Kasumi-1 (cell line): ENCODE results near the gene RASSF4.
A peak's percentile ranks its signal among the peaks of the same experiment; 100 is the strongest.

Source experiments
- DNase-seq, 2 experiments: peaks; one replicate each; lab custom pipeline; 2025; lab: John Stamatoyannopoulos, UW

Gene RASSF4

DNA sequence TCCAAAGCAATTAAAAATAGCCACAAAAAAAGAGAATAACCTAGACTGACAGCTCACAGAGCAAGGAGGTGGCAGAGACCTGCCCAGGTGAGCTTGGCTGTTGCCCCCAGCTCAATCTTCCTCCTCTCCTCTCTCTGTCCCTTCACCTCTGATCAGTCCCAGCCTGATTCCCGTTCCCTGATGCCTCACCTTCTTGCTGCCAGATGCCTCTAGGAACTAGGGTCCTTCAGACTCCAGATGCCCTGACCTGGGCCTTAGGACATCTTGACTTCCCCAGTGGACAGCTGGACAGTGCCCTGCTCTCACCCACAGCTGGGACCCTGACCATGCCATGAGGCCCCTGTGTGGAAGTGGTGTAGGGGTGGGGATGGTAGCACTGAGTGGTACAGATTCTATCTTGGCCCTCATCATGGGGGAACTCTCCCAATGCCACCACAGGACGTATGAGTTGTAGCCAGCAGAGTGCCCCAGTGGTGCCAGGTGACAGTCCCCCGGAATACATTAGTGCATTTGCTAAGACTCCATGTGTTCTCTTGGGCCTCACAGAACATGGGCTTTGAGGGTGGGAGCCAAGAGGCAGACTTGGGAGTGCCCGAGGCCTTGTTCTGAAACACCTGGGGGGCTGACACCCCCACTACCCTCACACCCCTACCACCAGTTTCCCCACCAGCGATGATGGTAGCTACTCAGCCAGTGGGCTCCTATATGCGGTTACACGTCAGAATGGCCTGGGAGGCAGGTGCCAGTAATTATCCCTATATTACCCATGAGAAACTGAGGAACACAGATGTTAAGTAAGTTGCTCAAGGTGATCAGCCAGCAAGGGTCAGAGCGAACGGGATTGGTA is 17.0 kb downstream of the RASSF4 start:
- no peak for DNase-seq

DNA sequence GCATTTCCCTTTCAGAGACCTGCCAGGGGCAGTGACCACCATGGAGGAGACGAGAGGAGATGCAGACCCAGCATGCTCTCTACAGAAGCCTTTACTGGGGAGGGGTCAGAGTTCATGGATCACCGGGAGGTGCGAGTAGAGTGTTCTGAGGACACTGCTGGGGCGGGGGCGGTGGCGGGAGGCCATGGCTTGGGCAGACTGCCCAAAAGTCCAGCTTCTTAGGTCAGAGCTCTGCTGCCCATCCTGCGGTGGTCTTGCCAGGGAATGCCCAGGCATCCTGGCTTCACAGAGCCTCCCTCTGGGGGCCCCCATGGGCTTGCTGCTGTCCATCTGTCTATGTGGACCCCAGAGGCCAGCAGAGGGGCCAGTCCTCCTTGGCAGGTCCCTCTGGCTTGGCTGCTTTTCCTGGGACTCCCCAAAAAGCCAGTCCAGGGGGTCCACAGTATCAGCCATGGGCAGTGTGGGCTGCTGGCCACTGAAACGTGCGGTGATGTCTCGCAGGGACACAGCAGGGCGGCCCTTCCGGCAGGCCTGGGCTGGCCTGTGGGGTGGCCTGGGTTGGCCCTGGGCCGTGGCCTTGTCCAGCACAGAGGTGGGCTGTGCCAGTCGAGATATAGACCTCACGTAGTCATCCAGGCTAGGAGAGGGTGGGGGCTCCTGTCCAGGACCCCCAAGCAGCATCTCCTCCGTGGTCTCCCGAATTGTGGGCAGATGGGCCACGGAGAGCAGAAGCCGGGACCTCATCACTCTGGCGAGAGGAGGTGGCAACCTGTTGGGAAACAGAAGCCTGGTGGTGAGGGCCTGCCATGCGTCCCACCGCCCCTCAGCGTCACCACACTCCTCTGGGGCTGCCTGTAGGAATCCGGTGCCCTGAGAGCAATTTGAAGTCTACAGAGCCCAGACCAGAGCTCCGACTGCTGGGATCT is 17.9 kb downstream of the RASSF4 start:
- DNase-seq, result no peak

DNA sequence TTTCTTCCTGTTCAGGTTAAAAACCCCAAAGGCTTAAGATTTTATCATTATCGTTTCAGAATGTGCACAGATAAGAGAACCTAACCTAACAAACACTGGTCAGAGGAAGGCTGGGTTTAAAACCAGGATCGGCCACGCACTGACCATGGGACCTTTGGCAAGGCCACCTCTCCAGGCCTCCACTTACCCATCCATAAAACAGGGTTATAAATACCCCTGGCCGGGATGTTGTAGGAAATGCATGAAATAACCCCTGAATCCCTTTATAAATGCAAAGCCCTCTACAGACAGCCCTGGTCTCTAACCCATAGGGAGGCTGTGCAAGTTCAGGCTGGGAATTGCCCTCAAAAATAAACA is 18.6 kb downstream of the RASSF4 start:
- no peak for DNase-seq

DNA sequence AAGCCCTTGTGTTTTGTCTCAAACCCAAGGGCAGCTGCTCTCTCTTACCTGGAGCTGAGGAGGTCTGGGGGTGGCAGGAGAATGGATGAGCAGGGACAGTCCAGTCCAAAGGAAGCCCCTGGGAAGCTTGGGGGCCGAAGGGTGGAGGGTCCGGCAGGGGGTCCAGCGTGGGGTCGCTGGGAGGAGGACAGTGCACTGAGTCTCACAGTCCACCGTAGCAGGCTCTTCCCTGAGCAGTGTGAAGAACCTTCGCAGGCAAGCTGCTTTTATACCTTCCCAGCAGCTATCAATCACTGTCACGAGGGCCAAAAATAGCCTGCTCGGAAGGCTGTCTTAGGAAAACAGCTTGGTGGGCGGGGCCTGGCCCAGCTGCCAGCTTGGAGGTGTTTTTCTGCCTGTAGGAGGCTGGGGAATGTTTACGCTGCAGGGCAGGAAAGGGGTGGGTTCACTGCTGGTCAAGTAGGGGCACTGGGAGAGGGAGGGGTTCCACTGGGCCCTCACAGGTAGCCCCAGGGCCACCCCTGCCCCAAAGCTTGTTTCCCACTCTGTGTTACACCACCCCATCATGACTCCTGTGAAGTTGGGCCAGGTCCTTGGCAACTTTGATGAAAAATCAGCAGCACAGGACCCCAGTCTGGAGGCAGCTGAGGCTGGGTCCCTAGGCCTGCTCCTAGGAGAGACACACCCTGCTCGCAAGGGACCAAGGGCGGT is 19.1 kb downstream of the RASSF4 start, which contains the start of gene DEPP1:
TSS of gene DEPP1 (minus strand) at position 240 of the 711 bp plus-strand sequence. CDS start 779 bp downstream, outside the sequence.
- DNase-seq, result no peak

DNA sequence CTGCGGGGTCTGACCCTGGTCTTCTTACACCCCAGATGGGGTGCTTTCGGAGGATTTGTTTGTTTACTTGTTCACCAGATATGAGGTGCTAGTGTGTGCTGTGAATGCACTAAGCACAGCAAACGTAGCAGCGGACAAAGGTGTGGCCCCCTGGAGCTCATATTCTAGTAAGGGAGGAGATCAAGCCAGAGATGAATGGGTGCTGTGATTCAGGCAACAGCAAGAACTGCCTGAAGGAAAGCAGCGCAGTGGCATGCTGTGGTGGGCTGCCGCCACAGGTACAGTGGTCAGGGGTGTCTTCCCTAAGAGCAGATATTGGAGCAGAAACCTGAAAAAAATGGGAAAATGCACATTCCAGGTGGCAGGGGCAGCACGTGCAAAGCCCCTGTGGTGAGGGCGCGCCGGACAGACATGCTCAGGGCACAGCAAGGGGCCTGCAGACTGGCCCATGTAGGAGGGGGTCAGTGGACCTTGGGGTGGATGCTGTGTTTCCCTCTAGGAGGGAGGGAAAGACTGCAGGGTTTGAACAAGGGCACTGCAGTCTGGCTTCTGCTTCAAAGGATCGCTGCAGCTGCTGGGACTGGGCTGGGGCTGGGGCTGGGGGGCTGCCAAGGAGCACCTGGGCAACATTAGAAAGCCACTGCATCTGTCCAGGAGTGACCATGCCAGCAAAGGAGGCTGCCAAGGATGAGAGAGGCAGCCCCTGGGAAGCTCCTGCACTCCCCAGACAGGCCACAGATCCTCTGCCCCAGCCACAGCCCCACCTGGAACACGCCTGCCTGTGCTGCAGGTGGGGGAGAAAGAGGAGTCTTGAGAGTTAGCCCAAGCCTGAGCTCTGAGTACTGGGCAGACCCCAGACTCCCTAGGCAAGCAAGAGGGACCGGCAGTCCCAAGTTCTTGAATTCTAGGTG is 19.9 kb downstream of the RASSF4 start:
- no peak for DNase-seq

DNA sequence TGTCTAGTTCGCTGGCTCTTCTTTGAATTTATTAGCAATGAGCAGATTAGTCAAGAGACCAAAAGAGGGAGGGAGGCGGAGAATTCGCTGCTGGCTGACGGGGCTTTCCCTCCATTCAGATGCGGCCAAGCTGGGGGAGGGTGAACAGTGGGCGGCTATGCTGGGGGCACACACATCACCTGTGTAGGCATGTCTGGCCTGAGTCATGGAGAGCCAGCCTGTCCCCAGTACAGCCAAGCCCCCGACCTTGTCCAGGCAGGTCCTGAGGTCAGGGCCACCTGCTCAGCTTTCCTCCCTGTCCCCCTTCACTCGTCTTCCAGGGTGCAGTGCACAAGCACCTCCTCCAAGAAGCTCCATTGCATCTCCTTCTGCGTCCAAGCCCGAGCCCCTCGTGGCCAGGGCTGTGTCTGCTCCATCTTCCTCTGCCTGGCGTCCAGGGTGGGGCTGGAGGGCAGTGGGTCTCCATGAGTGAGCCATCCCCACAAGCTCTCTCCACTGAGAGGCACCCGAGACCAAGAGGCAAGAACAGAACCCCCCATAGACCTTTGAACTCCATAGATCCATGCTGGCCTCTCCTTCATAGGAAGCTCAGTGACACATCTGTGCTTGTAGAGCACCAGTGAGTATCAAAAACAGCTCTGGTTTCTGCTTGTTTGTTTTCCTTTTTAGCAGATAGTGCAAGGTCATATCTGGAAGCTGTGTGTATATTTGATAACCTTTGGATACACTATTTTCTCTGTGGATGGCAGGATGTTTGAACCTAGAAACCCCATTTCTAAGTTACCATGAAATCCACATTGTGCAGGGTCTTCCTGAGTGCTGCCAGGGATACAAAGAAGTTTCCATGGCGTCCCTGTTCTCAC is 20.9 kb downstream of the RASSF4 start:
- DNase-seq, result no peak

DNA sequence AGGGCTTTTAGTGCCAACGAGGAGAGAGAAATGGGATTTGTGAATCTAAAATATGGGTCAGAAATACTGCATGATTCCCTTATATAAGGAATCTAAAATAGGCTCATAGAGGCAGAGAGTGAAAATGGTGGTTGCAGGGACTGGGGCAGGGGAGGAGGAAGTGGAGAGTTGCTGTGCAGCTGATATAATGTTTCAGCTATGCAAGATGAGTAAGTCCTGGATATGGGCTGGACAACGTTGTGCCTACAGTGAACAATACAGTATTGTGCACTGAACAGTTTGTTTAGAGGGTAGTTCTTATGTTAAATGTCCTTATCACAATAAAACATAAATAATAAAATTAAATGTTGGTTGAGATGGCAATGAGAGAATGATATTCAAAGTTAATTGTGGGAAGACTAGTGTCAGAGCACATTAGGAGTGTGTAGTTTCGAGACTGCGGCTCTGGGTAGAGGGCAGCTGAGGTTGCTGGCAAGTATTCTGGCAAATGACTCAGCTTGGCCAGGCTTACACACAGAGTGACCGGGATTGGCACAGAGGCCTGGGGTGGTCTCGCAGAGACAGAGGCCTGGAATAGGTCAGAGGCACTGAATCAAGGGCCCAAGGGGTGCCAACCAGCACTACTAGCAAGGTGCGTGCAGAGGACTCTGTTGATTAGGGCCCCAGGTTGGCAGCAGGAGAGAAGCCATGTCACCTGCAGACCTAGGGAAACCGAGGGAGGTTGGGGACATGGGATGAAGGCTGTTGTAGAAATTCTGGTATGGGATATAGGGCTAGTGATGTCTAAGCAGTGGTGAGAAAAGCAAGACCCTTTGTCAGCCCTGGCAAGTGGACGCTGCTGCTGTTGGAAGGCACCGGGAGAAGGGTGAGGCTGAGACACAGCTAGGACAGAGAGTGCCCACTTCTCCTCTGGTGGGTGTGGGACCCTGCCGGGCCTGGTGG is 21.8 kb downstream of the RASSF4 start:
- DNase-seq, result peak; percentile 64 to 80

DNA sequence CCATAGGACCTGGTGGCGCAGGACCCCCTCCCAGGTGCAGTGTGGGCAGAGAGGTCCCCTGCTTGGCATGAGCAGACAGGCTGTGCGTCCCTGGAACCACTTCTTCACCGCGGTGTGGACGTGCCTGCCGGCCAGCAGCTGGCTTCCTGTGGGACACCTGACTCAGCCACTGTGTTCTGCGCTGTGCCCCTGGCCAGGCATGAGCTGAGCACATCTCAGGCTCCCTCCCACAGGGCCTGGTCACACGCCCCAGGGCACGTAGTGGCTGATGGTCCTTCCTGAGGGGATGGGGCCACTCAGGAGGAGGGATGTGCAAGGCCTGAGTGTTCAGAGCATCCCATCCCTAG is 22.5 kb downstream of the RASSF4 start:
- no peak for DNase-seq

DNA sequence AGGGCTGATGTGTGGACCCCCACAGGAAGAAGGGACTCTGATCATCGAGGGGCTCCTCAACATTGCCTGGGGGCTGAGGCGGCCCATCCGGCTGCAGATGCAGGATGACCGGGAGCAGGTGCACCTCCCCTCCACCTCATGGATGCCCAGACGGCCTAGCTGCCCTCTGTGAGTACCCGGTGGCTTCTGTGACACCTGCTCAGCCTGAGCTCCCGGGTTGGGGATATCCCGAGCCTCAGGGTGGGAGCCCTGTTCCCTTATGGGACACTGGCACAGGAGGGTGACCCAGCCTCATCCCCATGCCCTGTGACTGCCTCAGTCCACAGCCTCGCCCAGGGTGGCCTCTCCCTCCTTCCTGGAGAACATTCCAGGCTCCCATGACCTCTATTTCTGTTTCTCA is 22.9 kb downstream of the RASSF4 start:
- no peak for DNase-seq

DNA sequence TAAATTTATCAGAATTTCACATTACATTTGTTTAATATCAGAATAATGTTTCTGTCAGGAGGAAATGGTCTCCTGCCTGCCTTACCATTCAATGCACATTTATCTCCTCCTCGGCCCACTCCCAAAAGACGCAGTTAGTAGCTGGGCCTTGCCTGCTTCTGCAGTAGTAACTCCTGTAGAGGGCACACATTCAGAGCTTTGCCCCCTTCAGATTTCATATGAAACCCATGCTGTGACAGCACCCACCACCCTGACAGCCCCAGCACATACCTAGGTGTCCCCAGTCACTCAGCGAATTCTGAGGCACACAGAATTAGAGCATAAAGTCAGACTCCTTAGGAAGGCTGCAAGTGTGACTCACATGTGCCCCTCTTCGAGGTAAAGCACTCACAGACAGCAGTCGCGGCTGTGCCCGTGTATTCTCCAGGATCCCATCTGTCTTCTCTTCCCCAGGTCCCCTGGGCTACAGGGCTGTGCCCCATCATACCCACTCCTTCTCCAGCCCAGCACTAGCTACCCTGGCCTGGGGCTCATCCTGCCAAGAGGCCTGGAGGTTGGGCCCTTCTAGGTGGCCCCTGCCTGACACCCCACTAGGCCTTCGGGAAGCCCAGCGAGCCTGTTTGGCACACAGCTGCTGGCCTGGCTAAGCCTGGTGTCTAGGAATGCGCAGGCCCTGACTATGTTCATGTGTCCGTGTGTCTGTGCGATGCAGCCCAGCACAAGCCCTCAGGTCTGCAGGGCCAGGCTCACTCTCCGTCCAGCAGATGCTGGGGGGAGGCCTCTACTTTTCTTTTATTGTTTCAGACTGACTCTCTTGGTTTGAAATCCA is 23.7 kb downstream of the RASSF4 start:
- no peak for DNase-seq

DNA sequence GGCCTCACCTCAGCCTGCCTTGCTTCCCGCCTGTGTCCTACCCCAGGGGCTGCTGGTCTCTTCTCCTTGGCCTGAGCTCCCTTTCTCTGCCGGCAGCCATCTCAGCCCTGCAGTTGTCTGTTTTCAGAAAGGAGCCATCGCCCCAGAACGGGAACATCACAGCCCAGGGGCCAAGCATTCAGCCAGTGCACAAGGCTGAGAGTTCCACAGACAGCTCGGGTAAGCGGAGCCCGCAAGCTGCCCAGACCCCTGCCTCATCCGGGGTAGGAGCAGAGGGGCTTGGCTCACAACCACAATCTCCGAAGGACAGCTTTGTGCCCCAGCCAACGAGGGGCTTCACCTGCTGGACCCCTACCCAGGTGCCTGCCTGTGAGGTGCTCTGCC is 24.3 kb downstream of the RASSF4 start:
- no peak for DNase-seq

DNA sequence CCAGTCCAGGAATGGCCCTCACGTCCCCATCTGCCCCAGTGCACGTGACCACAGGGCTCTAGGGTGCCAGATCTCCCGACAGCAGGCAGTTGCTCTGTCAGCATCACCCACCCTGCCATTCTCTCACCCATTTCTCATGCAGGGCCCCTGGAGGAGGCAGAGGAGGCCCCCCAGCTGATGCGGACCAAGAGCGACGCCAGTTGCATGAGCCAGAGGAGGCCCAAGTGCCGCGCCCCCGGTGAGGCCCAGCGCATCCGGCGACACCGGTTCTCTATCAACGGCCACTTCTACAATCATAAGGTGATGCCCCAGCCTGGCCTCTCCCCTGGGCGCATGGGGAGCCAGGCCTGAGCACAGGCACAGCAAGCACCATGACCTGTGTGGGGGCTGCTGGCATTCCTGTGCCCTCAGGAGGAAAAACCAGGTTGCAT is 25.1 kb downstream of the RASSF4 start:
- no peak for DNase-seq

DNA sequence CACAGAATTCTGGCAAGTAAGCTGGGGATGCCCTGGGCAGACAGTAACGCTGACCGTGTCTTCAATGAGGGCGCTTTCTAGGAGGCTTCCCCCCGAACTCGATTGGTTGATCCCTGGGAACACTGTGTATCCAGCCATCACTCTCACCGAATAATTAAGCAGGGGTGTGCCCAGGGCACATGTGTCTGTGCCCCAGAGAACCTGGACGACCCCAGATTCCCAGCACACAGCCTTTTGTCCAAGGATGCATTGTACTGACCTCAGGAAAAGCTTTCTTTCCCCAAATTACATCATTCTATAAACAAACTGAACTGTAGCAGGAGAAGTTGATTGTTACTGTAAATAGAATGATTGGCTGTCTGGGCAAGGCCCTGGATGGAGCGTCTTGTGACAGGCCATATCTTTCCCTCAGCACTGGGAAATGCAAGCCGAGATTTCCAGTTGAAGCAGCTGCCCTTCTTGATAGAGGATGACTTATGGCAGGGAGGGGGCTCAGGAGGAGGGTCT is 25.6 kb downstream of the RASSF4 start:
- no peak for DNase-seq

DNA sequence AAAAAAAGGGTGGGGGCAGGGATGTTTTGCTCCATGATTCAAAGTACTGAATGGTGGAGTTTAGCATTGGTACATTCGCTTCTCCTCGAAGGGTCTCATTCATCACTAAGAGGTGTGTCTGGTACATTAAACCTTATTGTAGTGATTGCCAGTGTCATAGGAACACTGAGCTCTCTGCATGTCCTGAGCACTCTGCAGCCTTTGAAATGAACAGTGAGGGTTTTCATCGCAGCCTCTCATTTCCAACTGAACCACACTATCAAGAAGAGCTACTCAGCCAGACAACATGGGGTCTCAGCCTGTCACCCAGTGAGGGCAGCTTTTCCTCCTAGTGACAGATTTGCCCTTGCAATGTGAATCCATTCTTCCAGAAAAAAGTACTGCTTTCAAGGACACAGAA is 26.6 kb downstream of the RASSF4 start:
- DNase-seq, result no peak

DNA sequence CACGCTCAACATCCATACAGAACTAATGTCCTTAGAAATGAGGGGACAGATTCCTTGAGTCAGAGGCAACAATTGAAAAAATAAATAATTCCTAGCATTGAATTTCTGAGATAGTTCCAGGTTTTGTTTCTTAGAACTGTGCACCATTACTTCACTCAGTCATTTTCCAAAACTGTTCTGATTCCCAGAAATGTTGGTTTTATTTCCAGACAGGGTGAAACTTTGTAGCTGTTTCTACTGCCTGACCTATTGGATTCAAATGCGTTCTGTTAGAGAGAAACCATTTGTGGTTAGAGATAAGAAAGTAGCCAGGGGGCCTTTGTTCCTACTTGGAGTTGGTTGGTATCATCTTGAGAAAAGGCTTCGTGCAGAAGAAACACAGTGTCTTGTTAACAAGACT is 27.1 kb downstream of the RASSF4 start:
- DNase-seq, result no peak

DNA sequence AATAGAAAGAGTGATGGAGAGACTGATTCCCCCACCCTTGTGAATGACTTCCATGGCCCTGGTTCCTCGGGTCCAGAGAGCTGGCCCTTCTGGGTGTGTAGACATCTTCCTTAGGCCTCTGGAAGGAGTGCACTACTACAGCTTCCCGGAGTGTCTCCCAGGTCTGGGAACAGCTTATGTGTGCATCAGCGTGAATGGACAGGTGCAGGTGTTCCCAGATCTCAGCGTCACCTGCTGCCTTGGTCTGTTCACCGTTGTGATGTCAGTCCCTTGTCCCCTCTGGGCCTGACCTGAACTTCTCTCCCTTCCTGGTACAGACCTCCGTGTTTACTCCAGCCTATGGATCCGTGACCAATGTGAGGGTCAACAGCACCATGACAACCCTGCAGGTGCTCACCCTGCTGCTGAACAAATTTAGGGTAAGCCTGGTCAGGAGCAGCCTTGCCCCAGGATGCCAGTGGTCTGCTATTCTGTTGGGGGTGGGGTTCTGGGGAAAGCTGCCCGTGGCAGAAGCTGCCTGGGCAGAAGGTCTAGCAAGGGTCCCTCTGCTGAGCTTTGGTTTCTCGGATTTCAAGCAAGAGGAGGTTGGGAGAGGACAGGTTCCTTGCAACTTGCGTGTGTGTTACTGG is 29.5 kb downstream of the RASSF4 start:
- no peak for DNase-seq

DNA sequence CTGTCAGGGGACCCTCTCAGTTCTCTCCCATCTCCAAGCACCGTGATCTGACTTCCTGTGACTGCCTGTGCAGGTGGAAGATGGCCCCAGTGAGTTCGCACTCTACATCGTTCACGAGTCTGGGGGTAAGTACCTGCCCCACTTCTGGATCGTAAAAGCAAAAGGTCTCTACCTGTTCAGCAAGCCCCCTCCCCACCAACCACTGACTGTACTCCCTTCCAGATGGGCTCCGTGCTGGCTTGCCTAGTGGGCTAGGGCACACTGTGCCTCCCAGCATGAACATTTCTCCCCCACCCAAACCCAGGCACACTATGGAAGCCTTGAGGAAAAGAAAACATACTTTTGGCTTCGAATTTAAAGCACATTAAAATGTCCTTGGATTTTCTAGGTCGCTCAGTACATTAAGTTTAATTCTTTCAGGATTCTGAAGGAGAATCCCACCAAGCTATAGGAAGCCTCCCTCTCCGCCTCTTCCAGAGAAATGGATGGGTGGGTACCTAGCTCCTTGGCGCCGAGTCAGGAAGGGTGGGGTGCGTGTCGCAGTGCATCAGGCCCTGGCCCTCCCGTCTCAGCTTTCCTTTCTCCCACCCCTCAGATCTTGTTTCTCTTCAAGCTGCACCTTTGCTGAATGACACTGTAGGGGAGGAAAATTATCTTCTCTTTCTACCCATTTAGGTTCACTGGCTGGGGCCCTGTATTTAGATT is 30.1 kb downstream of the RASSF4 start:
- no peak for DNase-seq
